Nephron progenitor cell (in vitro differentiated cells): ENCODE results near the gene DMD.

ENCODE experiments used
- DNase-seq: peaks from one replicate; pipeline ENCODE4 v3.0.0; 2021
- H3K27ac Mint-ChIP-seq: 2 replicates; pipeline ENCODE4 v1.8.0; 2021; ENCODE audit warnings: mild to moderate bottlenecking, moderate library complexity, mixed read lengths
- H3K27me3 Mint-ChIP-seq: 2 replicates; pipeline ENCODE4 v1.8.0; 2021; ENCODE audit warnings: mild to moderate bottlenecking, low read depth, mixed read lengths; ENCODE audit not compliant: poor library complexity
- H3K36me3 Mint-ChIP-seq: 2 replicates; pipeline ENCODE4 v1.8.0; 2021; ENCODE audit warnings: low read depth, mixed read lengths
- H3K4me1 Mint-ChIP-seq: 2 replicates; pipeline ENCODE4 v1.8.0; 2021; ENCODE audit warnings: mixed read lengths
- H3K4me3 Mint-ChIP-seq: 2 replicates; pipeline ENCODE4 v1.8.0; 2021; ENCODE audit warnings: mild to moderate bottlenecking, moderate library complexity, mixed read lengths
- H3K9me3 Mint-ChIP-seq: 2 replicates; pipeline ENCODE4 v1.8.0; 2021; ENCODE audit warnings: mild to moderate bottlenecking, moderate library complexity, mixed read lengths
- CTCF ChIP-seq: fragments of 200-600 bp; sonication (generic); IDR thresholded peaks from 2 replicates; pipeline ENCODE4 v1.5.0; 2021; ENCODE audit warnings: antibody characterized with exemption

DMD gene

GRCh38 chrX:32985544-32985943 is 225.8 kb downstream of the DMD start:
- no peaks in the 10 kb centered on the region for H3K4me1 Mint-ChIP-seq
- H3K36me3 Mint-ChIP-seq, result no peaks in the 10 kb centered on the region
- no peaks in the 10 kb centered on the region for H3K9me3 Mint-ChIP-seq
- TF ChIP-seq CTCF, result no peak
- H3K27ac Mint-ChIP-seq, result no peak overlapping the region
- H3K4me3 Mint-ChIP-seq, result no peak overlapping the region
- no peaks in the 10 kb centered on the region for H3K27me3 Mint-ChIP-seq
- no peak for DNase-seq

DNA sequence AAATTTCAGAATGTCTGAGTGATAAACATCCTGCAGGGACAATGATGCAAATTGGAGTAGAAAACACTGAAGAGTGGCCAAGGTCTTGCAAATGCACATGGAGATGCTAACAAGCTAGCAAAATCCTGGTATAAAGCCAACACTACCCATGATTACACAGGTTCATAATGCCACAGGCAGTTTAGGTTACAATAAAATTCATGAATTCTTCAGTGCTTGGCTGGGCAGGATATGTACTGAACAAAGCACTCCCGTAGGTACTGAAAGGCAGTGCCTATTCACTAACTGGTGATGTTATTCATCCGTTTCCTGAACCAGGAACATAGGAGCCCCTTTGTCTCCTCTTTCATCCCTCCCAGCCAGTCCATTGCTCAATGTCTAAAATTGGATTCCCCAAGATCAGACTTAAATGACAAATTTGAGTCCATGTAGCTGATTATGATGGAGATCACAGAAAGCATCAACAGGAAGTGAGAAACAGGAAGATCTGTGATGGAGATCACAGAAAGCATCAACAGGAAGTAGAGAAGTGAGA is 244.5 kb downstream of the DMD start:
- Mint-ChIP-seq H3K36me3 (no peaks in the 10 kb centered on the region), H3K4me1 (no peaks in the 10 kb centered on the region), H3K27me3 (no peaks in the 10 kb centered on the region), H3K27ac (no peak overlapping the region), H3K4me3 (no peak overlapping the region), H3K9me3 (no peaks in the 10 kb centered on the region)
- DNase-seq, result no peak
- TF ChIP-seq CTCF, result no peak

DNA sequence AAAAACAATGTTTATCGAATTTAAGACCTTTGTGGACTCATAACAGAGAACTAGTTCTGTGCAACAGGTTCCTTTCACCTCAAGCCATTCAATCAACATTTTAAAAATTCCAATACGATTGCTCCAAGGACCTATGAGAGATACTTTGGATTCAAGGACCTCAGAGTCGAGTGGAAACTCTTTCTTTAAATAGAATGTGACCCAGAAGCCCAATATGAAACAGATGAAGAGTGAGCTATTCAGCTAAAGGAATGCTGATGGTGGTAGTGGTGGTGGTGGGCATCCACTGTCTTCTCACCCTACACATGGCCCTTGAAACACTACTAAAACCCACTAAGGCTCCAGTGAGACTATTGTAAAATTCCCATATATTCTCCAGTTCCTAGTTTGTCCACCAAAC is 257.2 kb downstream of the DMD start:
- no peak for TF ChIP-seq CTCF
- Mint-ChIP-seq H3K36me3 (no peaks in the 10 kb centered on the region), H3K4me1 (no peaks in the 10 kb centered on the region), H3K27ac (no peak overlapping the region), H3K27me3 (no peaks in the 10 kb centered on the region), H3K9me3 (no peaks in the 10 kb centered on the region), H3K4me3 (no peak overlapping the region)
- no peak for DNase-seq

- Mint-ChIP-seq H3K27ac (no peak overlapping the region), H3K4me1 (no peaks in the 10 kb centered on the region), H3K9me3 (no peaks in the 10 kb centered on the region), H3K36me3 (no peaks in the 10 kb centered on the region), H3K27me3 (no peaks in the 10 kb centered on the region), H3K4me3 (no peak overlapping the region)
- TF ChIP-seq CTCF, result no peak
- no peak for DNase-seq
Observed at GRCh38 chrX:32948130-32948529, 263.2 kb downstream of the DMD start.

- Mint-ChIP-seq H3K4me3 (no peak overlapping the region), H3K36me3 (no peaks in the 10 kb centered on the region), H3K9me3 (no peaks in the 10 kb centered on the region), H3K4me1 (no peaks in the 10 kb centered on the region), H3K27ac (no peak overlapping the region), H3K27me3 (no peaks in the 10 kb centered on the region)
- no peak for DNase-seq
- TF ChIP-seq CTCF, result no peak
Observed at GRCh38 chrX:32937043-32937442, 274.3 kb downstream of the DMD start.

DNA sequence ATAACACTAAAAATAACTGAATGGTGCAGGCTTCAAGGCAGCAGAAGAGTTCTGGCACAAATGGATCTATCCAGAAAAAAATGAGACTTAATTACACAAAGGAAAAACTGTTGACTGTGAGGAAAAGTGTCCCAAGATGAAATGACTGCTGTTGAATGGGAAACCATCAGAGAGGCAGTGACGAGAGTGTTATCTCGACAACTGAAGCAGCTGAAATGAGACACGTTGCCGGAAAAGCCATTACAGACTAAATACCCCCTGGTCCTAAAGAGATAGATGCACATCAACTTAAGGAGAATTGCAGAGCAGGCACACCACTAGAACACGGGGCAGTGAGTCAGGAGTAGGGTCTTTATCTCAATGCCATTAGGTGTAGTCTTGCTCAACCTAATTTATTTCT is 277.8 kb downstream of the DMD start:
- Mint-ChIP-seq H3K4me1 (no peaks in the 10 kb centered on the region), H3K9me3 (no peaks in the 10 kb centered on the region), H3K4me3 (no peak overlapping the region), H3K27ac (no peak overlapping the region), H3K27me3 (no peaks in the 10 kb centered on the region), H3K36me3 (no peaks in the 10 kb centered on the region)
- TF ChIP-seq CTCF, result no peak
- no peak for DNase-seq
